ENCODE data around the gene DLGAP5.

DNA sequence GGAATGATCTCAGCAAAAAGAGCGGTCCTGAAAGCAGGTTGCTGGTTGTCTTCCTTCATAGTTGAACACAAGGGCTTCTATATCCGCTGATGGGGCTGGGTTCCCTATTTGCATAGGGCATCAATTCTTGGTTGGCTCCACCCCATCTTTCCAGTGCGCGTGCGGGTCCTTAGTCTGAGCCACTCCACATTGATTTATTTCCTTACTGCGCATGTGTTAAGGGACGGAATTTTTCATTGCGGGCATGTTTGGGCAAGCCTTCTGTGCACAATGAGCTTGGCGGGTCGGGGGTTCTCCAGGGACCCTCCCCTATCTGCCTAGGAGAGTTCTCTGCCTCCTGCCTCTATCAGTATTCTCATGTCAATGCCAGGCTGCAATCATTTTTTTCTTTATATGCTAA is 21.2 kb upstream of the DLGAP5 start:
- TF ChIP-seq RAD21 (IDR thresholded peaks at IDR 0.05; ENCODE audit: low read length) (no peak), MAZ (IDR thresholded peaks at IDR 0.05; ENCODE audit: borderline replicate concordance, low read depth, low read length) (no peak), FOS (IDR thresholded peaks at IDR 0.05; ENCODE audit: low read depth, low read length) (no peak), POLR2A (IDR thresholded peaks at IDR 0.05; ENCODE audit: low read depth, low read length) (no peak), SMC3 (IDR thresholded peaks at IDR 0.05; ENCODE audit: low read depth, low read length) (no peak), RFX5 (IDR thresholded peaks at IDR 0.05; ENCODE audit: low read depth, low read length) (no peak), CEBPB (IDR thresholded peaks at IDR 0.05; ENCODE audit: low read depth, low read length) (no peak), CHD1 (IDR thresholded peaks at IDR 0.05; ENCODE audit: low read depth, low read length) (no peak)
- TF ChIP-seq, protein P1, sequence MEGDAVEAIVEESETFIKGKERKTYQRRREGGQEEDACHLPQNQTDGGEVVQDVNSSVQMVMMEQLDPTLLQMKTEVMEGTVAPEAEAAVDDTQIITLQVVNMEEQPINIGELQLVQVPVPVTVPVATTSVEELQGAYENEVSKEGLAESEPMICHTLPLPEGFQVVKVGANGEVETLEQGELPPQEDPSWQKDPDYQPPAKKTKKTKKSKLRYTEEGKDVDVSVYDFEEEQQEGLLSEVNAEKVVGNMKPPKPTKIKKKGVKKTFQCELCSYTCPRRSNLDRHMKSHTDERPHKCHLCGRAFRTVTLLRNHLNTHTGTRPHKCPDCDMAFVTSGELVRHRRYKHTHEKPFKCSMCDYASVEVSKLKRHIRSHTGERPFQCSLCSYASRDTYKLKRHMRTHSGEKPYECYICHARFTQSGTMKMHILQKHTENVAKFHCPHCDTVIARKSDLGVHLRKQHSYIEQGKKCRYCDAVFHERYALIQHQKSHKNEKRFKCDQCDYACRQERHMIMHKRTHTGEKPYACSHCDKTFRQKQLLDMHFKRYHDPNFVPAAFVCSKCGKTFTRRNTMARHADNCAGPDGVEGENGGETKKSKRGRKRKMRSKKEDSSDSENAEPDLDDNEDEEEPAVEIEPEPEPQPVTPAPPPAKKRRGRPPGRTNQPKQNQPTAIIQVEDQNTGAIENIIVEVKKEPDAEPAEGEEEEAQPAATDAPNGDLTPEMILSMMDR (conservative IDR thresholded peaks at IDR 0.05; ENCODE audit: low read depth, low read length) = no peak
- TF ChIP-seq, protein P2, sequence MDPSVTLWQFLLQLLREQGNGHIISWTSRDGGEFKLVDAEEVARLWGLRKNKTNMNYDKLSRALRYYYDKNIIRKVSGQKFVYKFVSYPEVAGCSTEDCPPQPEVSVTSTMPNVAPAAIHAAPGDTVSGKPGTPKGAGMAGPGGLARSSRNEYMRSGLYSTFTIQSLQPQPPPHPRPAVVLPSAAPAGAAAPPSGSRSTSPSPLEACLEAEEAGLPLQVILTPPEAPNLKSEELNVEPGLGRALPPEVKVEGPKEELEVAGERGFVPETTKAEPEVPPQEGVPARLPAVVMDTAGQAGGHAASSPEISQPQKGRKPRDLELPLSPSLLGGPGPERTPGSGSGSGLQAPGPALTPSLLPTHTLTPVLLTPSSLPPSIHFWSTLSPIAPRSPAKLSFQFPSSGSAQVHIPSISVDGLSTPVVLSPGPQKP (IDR thresholded peaks at IDR 0.05; ENCODE audit: borderline replicate concordance, low read depth, low read length) = no peak
- TF ChIP-seq, protein P3, sequence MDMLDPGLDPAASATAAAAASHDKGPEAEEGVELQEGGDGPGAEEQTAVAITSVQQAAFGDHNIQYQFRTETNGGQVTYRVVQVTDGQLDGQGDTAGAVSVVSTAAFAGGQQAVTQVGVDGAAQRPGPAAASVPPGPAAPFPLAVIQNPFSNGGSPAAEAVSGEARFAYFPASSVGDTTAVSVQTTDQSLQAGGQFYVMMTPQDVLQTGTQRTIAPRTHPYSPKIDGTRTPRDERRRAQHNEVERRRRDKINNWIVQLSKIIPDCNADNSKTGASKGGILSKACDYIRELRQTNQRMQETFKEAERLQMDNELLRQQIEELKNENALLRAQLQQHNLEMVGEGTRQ (IDR thresholded peaks at IDR 0.05; ENCODE audit: low read depth, low read length) = no peak
